ENCODE measurements around the gene SNRK.

GRCh38 chr3:43345877-43346276 is 59.5 kb downstream of the SNRK start:
- TF ChIP-seq CTCF (IDR thresholded peaks at IDR 0.05; ENCODE audit: borderline replicate concordance, extremely low read depth, low read length, poor library complexity, severe bottlenecking), result no peak
- no peak for TF ChIP-seq EZH2 (IDR thresholded peaks at IDR 0.05; ENCODE audit: borderline replicate concordance, low read depth, low read length, severe bottlenecking)

All from DND-41 (cell line).